HCT116 (cell line): ENCODE measurements around the gene MMRN1.

ENCODE experiments used
- EZH2 ChIP-seq: fragments of 200-600 bp; sonication (generic); IDR thresholded peaks from 2 replicates; pipeline ENCODE4 v1.6.1; 2017; ENCODE audit warnings: antibody characterized with exemption, mixed run types
- POLR2AphosphoS5 ChIP-seq: IDR thresholded peaks from 2 replicates; pipeline ENCODE4 v1.6.1; 2011; ENCODE audit warnings: mild to moderate bottlenecking, low read depth, low read length, moderate library complexity
- SP1 ChIP-seq: IDR thresholded peaks from 2 replicates; pipeline ENCODE4 v1.6.1; 2012; ENCODE audit warnings: low read depth
- YY1 ChIP-seq: IDR thresholded peaks from 2 replicates; pipeline ENCODE4 v1.6.1; 2011; ENCODE audit warnings: low read length, low read depth, moderate library complexity, mild to moderate bottlenecking; ENCODE audit not compliant: insufficient replicate concordance; ENCODE audit errors: extremely low read depth

GRCh38 chr4:89997171-89997704 lies 102.6 kb downstream of the MMRN1 start:
- no peak for TF ChIP-seq POLR2AphosphoS5
- no peak for TF ChIP-seq SP1
- TF ChIP-seq YY1, result no peak
- no peak for TF ChIP-seq EZH2
